ENCODE measurements around the gene AP3M1.

The AP3M1 gene

GRCh38 chr10:74117738-74118137 lies 32.9 kb downstream of the AP3M1 start:
- no peak for DNase-seq

DNA sequence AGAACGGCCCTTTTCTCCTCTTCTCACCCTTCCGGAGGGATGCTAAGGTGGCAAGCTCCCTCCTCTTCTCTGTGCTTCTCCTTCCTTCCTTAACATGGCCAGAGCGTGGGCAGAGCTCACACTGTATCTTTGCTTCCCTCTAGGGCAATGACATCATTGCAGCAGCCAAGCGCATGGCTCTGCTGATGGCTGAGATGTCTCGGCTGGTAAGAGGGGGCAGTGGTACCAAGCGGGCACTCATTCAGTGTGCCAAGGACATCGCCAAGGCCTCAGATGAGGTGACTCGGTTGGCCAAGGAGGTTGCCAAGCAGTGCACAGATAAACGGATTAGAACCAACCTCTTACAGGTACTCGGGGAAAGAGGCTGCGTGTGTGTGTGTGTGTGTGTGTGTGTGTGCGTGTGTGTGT lies 36.6 kb downstream of the AP3M1 start:
- no peak for DNase-seq

DNA sequence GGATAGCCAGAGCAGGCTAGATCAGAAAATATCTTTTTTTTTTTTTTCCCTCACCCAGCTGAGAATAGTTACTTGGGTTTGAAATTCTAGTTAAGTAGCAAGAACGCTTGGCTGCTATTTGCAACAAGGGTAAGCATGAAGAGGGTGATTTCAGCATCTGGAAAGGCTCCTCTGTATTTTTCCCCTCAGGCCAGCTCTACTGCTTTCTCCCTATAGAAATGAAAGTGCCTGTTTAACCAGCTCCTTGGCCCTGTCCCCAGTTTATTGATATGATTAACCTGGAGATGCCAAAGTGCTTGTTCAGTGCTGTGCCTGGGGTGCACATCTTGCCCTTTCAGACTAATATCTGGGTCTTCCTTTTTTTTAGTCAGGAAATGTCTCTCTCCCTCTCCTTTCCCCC lies 37.1 kb downstream of the AP3M1 start:
- DNase-seq, result no peak

DNA sequence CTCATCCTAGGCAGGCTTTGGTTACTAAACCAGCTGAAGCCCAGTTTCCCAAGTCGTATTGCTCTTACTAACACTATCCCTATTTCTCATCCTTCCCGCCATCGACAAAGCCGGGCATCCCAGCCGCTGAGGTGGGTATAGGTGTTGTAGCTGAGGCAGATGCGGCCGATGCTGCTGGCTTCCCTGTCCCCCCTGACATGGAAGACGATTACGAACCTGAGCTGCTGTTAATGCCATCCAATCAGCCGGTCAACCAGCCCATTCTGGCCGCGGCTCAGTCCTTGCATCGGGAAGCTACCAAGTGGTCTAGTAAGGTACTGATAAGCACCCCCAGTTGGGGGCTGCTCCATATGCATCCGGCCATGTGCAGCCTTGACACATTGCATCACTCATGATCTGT lies 38.8 kb downstream of the AP3M1 start:
- no peak for DNase-seq

- no peak for DNase-seq
Measured at GRCh38 chr10:74110120-74110519, 40.5 kb downstream of the AP3M1 start.

GRCh38 chr10:74109452-74109851 lies 41.2 kb downstream of the AP3M1 start:
- no peak for DNase-seq

DNA sequence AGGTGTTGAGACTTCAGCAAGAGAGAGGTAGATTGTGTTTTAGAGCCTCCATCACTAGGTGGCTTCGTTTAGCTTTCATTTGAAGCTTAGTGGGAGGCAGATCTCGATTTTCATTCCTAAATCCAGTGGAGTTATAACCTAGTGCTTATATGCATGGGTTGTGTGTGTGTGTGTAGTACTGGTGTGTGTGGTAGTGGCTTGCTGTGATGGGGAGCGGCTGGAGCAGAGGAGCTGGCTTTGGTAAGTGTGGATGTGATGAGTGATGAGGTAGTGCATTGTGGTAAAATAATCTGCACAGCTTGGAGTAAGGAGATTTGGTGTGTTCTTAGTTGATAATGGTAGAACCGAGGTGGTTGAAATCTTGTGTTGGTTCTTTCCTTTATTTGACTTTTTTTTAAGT lies 43.2 kb downstream of the AP3M1 start:
- no peak for DNase-seq

- no peak for DNase-seq
Measured at GRCh38 chr10:74104996-74105395, 45.6 kb downstream of the AP3M1 start.

DNA sequence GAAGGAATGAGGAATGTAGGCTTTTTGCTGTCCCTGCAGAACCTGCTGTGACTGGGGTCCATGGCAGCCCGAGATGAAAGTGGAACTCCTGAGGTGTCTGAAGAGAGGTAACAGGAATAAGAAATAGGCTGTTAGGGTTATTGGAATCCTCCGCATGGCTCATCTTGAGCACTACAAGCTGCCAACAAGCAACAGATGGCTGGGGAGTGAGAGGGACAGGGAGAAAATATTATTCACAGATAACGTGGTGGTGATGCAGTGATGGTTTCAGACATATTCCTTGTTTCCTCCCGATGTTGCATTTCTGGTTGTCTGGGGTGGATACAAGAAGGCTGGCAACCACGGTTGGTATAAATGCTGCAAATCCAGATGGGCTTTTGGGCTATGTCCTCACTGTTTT lies 46.1 kb downstream of the AP3M1 start:
- no peak for DNase-seq

DNA sequence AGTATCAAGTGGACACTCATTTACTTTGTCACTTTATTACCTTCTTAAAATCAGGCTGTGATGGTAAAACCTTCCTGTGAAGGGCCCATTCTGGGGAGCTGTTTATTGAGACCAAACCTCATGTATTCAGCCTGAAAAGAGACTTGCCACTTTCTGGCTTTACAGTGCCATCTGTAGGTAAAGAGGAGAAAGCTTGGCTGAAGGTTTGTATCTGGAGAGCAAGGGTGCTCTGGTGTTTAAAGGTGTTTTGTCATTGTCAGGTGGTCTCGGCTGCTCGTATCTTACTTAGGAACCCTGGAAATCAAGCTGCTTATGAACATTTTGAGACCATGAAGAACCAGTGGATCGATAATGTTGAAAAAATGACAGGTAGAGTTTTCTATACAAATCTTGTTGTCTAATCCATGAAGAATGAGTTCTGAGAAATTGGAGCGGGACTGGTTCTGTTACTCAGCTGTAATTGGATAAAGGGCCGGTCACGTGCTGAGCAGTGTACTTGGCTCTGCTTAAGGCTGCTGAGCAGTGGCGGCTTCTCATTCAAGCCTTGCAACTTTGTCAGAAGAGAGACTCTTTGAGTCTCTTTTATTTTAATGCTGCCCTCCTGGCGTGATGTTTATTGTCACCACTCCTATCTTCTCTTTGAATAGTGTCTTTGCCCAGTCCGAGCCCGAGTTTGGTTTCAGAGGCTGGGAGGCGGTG lies 46.9 kb downstream of the AP3M1 start:
- no peak for DNase-seq

DNA sequence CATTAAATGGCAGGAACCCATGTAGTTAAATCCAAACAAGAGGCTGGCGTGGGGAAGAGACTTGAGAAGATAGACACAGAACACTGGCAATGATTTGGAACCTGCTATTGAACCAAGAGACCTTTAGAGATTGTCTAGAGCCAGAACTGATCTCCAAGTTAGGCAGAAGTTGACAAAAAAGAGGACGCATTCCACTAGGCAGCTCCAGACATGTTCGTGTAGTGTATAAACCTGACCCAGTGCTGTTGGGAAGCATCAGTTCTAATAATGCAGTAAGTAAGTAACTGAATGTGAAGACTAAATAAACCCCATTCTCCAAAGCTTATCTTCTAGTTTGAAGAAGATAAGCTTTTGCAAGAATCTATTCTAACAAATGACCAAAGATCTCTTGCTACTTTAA lies 50.8 kb downstream of the AP3M1 start:
- DNase-seq, result no peak

- no peak for DNase-seq
Measured at GRCh38 chr10:74099420-74099819, 51.2 kb downstream of the AP3M1 start.

DNA sequence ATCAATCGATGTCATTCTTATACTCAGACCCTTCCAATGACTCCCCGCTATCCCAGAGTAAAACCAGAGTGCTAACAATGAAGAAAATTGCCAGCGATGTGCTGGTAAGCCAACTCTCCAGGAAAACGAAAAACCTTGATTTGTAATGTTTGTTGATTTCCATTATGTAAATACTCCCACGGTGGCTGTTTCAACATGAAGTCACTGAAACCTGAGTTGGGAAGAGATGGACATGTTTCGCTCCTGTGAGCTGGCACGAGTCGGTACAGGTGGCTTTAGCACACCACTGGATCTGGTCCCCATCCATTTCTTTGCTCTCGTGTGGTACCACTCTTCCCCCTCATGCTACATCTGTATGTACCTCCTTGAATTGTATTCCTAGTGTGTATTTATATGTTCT lies 52.9 kb downstream of the AP3M1 start:
- DNase-seq, result no peak

DNA sequence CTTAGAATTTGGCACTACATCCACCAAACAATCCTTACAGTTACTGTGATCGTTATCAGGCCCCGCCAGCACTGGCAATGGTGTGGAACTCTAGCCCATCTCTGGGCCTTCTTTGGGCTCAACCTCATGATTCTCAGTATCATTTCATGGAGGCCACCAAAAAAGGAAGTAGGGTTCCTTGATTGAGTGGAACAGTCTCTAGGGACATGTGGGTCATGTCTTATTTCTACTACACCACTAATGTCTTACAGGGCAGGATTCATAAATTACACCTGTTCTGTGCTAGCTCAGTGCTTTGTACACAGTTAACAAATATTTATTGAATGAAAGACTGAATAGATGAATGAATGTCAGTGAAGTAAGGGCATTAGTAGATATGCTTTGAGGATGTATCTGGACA lies 53.9 kb downstream of the AP3M1 start:
- no peak for DNase-seq

GRCh38 chr10:74094231-74094630 lies 56.4 kb downstream of the AP3M1 start:
- no peak for DNase-seq

DNA sequence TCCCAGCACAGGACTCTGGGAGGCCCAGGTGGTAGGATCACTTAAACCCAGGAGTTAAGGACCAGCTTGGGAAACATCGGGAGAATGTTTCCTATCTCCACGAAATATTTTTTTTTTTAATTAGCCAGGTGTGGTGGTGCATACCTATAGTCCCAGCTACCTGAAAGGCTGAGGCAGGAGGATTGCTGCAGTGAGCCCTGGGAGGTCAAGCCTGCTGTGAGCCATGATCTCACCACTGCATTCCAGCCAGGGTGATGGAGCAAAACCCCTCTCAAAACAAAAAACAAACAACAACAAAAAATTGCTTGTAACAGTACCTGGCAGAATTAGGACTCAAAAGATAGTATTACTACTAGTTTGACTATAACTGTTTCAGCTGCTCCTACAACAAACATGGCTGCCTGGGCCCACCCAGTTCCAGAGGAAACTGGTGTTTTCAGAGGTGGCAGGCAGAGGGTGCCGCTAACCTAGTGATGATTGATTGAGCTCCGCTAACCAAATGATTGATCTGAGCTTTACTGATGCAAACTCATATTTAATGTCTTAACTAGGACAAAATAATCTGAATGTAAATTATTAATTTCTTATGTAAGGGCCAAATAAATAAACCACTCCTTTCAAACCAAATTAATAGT lies 57.0 kb downstream of the AP3M1 start:
- no peak for DNase-seq

- no peak for DNase-seq
Measured at GRCh38 chr10:74092372-74092771, 58.3 kb downstream of the AP3M1 start.

- no peak for DNase-seq
Measured at GRCh38 chr10:74088722-74089121, 61.9 kb downstream of the AP3M1 start.

- no peak for DNase-seq
Measured at GRCh38 chr10:74086317-74086716, 64.3 kb downstream of the AP3M1 start.

DNA sequence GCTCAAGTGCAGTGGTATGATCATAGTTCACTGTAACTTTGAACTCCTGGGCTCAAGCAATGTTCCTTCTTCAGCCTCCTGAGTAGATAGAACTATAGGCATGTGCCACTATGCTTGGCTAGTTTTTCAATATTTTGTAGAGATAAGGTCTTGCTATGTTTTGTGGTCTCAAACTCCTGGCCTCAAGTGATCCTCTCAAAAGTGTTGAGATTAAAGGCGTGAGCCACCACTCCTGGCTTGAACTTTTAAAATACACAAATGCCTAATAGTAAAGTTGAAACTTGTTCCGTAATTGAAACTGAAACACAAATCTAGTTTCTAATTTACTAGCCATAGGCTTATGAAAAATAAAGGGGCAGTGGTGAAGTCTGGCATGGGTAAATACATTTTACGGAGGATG lies 65.7 kb downstream of the AP3M1 start:
- DNase-seq, result no peak

DNA sequence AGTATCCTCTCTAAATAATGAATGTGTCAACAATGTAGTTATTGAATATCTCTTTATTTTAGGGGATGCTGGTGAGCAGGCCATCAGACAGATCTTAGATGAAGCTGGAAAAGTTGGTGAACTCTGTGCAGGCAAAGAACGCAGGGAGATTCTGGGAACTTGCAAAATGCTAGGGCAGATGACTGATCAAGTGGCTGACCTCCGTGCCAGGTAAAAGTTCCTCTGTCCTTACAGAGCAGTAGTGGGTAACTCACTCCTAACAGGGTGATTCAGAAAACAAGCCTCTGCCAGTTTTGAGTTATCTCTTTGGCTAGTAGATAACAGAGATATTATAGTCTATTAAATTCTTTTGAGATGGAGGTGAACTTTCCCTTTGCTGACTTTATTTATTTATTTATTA lies 67.3 kb downstream of the AP3M1 start:
- no peak for DNase-seq

- no peak for DNase-seq
Measured at GRCh38 chr10:74081941-74082718, 68.5 kb downstream of the AP3M1 start.

DNA sequence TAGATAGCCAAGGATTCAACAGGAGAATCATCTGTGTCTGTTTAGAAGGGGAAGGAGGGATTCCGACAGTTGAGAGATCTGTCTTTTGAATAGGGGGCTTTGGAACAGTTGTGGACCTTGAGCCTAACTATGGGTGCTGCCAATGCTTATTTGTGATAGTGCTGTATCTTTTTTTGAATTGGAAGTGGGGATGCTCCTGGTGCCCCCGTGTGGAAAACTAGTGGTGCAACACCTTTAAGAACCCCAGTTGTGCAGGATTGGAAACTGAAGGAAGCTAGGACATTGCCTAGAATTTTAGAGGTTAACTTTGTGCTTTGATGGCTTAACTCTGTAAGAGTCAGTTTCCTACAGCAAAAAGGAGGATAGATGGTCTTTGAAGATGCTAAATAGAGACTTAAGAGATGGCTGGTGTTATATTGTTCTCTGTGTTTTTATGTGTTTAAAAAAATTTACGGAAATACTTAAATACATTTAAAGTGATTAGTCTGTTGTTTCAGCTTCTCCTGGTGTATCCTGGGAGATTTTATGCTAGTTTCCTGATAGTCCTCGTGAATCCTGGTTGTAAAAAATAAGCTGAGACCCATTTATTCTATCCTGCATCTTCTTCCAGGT lies 69.3 kb downstream of the AP3M1 start:
- no peak for DNase-seq
